Right hindlimb (tissue), 1 donor: ENCODE data around the gene SLC7A11.
A peak's percentile ranks its signal among the peaks of the same experiment; 100 is the strongest.

Experiments used
- DNase-seq: peaks from one replicate; pipeline ENCODE4 v3.0.0-alpha.2; 2018

Gene SLC7A11

GRCh38 chr4:138204507-138204906 lies 37.6 kb downstream of the SLC7A11 start:
- DNase-seq = no peak

- DNase-seq = no peak
Observed at GRCh38 chr4:138202686-138203085, 39.5 kb downstream of the SLC7A11 start.

GRCh38 chr4:138200236-138200590 lies 41.9 kb downstream of the SLC7A11 start:
- no peak for DNase-seq

- no peak for DNase-seq
Observed at GRCh38 chr4:138199568-138200235, 42.4 kb downstream of the SLC7A11 start.

- DNase-seq = no peak
Observed at GRCh38 chr4:138196153-138196552, 46.0 kb downstream of the SLC7A11 start.

- DNase-seq = no peak
Observed at GRCh38 chr4:138193963-138194362, 48.2 kb downstream of the SLC7A11 start.

- DNase-seq = no peak
Observed at GRCh38 chr4:138192113-138192512, 50.0 kb downstream of the SLC7A11 start.

GRCh38 chr4:138190452-138190858 lies 51.7 kb downstream of the SLC7A11 start:
- DNase-seq = no peak

GRCh38 chr4:138189206-138189605 lies 52.9 kb downstream of the SLC7A11 start:
- DNase-seq = no peak

- DNase-seq = no peak
Observed at GRCh38 chr4:138188406-138189084, 53.6 kb downstream of the SLC7A11 start.

- no peak for DNase-seq
Observed at GRCh38 chr4:138185859-138186645, 56.1 kb downstream of the SLC7A11 start.

GRCh38 chr4:138184886-138185285 lies 57.3 kb downstream of the SLC7A11 start:
- DNase-seq = no peak

- no peak for DNase-seq
Observed at GRCh38 chr4:138182838-138183426, 59.2 kb downstream of the SLC7A11 start.

GRCh38 chr4:138181287-138181686 lies 60.9 kb downstream of the SLC7A11 start:
- DNase-seq = peak; percentile 64

- no peak for DNase-seq
Observed at GRCh38 chr4:138178566-138178965, 63.6 kb downstream of the SLC7A11 start.

GRCh38 chr4:138177278-138177968 lies 64.7 kb downstream of the SLC7A11 start:
- DNase-seq = no peak

- DNase-seq = peak; percentile 21
Observed at GRCh38 chr4:138174981-138175794, 67.0 kb downstream of the SLC7A11 start.

- no peak for DNase-seq
Observed at GRCh38 chr4:138164208-138164607, 77.9 kb downstream of the SLC7A11 start.

GRCh38 chr4:138163171-138163570 lies 79.0 kb downstream of the SLC7A11 start:
- DNase-seq = no peak

- DNase-seq = no peak
Observed at GRCh38 chr4:138162259-138162658, 79.9 kb downstream of the SLC7A11 start.

- no peak for DNase-seq
Observed at GRCh38 chr4:138161351-138161750, 80.8 kb downstream of the SLC7A11 start.

- DNase-seq = no peak
Observed at GRCh38 chr4:138158746-138159297, 83.3 kb downstream of the SLC7A11 start.
